Natural killer cell (primary cell): ENCODE data around the gene RREB1. TPM values are rescaled to one million over a fixed set of nuclear protein-coding genes. Genes with fewer than 3 reads are reported as not detected.
A peak's percentile ranks its signal among the peaks of the same experiment; 100 is the strongest.

Experiments
- ATAC-seq, 3 donors: fragments of 150-1000 bp in 2 of 3; fragments of 200-7000 bp in 1 of 3; cut with Tn5 transposase; 1 replicate in 1 of 3; 2 replicates in 2 of 3; pipeline ENCODE4 v1.10.0; 2021; ENCODE audit warnings: mild to moderate bottlenecking in 2 of 3, moderate library complexity in 2 of 3
- DNase-seq, 2 donors: peaks; one replicate each; pipeline versions ENCODE4 v3.0.0 to v3.0.0-alpha.2; 2013 to 2021; ENCODE audit warnings: mixed read lengths in 1 of 2
- H3K27ac ChIP-seq: one replicate; pipeline ENCODE4 v1.5.1; 2013; ENCODE audit warnings: mild to moderate bottlenecking, low read length
- H3K27me3 ChIP-seq: one replicate; pipeline ENCODE4 v1.6.1; 2013; ENCODE audit warnings: low read length; ENCODE audit not compliant: control insufficient read depth, insufficient read depth
- H3K36me3 ChIP-seq: one replicate; pipeline ENCODE4 v1.6.1; 2013; ENCODE audit warnings: low read length; ENCODE audit not compliant: control insufficient read depth, insufficient read depth
- H3K4me1 ChIP-seq: one replicate; pipeline ENCODE4 v1.6.1; 2013; ENCODE audit warnings: low read length; ENCODE audit not compliant: control insufficient read depth, insufficient read depth
- H3K4me3 ChIP-seq: one replicate; pipeline ENCODE4 v1.5.1; 2013; ENCODE audit warnings: low read length
- H3K9me3 ChIP-seq: one replicate; pipeline ENCODE4 v1.6.1; 2013; ENCODE audit warnings: low read length; ENCODE audit not compliant: control insufficient read depth, insufficient read depth
- H3K27ac Mint-ChIP-seq, 2 donors: one replicate each; pipeline ENCODE4 v1.8.0; 2022; ENCODE audit warnings: mild to moderate bottlenecking in 2 of 2, mixed read lengths in 2 of 2, moderate library complexity in 1 of 2
- H3K27me3 Mint-ChIP-seq, 2 donors: one replicate each; pipeline ENCODE4 v1.8.0; 2022; ENCODE audit warnings: low read depth in 2 of 2, mixed read lengths in 2 of 2
- H3K36me3 Mint-ChIP-seq: one replicate; pipeline ENCODE4 v1.8.0; 2022; ENCODE audit warnings: mixed read lengths
- H3K4me1 Mint-ChIP-seq, 2 donors: one replicate each; pipeline ENCODE4 v1.8.0; 2022; ENCODE audit warnings: mixed read lengths in 2 of 2
- H3K4me3 Mint-ChIP-seq: one replicate; pipeline ENCODE4 v1.8.0; 2022; ENCODE audit warnings: mild to moderate bottlenecking, moderate library complexity, mixed read lengths
- H3K9me3 Mint-ChIP-seq, 2 donors: one replicate each; pipeline ENCODE4 v1.8.0; 2022; ENCODE audit warnings: mixed read lengths in 2 of 2
- WGBS: methylation state at CpG from one replicate; pipeline ENCODE4 v1.1.7; 2013; ENCODE audit warnings: missing lambda C conversion rate; ENCODE audit not compliant: insufficient coverage; 5-methylcytosine and 5-hydroxymethylcytosine counted together
- intact Hi-C: fragments of 100-400 bp; cut with micrococcal nuclease; formaldehyde crosslinking; loops from one replicate; pipeline ENCODE4 v1.14.2; 2022
- total RNA-seq, 4 donors: library from RNA; stranded (reverse); fragments of 120-200 nt in 1 of 4; gene quantifications; one replicate each; pipeline versions ENCODE4 v1.2.3 to v1.2.4, GENCODE V29; 2013 to 2022
- TF ChIP-seq, protein P1 (sequence below): fragments of 200-600 bp; IDR thresholded peaks from one replicate; pipeline ENCODE4 v1.8.0; 2022; ENCODE audit warnings: antibody characterized with exemption

RREB1 gene
- total RNA-seq, 3 donors from 2014 or later (not counting 1 experiment from before 2014, with no cell fraction given): 42.2 to 51.8 (median 44.0) TPM

DNA sequence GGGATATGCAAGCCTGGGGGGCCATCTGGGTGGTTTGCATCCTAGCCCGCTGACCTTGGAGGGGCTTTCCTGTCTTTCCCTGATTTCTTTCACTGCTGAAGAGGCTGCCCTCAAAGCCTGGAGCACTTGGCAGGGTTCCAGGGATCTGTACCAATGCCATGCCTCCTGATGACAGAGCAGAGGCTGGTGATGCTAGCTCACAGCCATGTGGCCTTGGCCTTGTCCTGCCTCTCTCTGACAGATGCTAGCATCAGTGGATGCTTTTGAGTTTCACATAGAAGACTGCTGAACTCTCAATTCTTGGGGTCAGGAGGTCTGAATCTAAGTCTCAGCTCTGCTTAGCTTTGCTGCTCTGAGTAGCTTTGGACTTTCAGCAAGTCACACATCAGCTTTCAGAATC lies 21.9 kb upstream of the RREB1 start:
- no peaks in the 10 kb centered on the region for H3K36me3 Mint-ChIP-seq
- no peak overlapping the region for H3K27ac Mint-ChIP-seq
- TF ChIP-seq, protein P1, sequence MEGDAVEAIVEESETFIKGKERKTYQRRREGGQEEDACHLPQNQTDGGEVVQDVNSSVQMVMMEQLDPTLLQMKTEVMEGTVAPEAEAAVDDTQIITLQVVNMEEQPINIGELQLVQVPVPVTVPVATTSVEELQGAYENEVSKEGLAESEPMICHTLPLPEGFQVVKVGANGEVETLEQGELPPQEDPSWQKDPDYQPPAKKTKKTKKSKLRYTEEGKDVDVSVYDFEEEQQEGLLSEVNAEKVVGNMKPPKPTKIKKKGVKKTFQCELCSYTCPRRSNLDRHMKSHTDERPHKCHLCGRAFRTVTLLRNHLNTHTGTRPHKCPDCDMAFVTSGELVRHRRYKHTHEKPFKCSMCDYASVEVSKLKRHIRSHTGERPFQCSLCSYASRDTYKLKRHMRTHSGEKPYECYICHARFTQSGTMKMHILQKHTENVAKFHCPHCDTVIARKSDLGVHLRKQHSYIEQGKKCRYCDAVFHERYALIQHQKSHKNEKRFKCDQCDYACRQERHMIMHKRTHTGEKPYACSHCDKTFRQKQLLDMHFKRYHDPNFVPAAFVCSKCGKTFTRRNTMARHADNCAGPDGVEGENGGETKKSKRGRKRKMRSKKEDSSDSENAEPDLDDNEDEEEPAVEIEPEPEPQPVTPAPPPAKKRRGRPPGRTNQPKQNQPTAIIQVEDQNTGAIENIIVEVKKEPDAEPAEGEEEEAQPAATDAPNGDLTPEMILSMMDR: no peak
- Histone ChIP-seq H3K9me3 (no peaks in the 10 kb centered on the region), H3K36me3 (no peaks in the 10 kb centered on the region), H3K4me3 (no peak overlapping the region), H3K27me3 (no peaks in the 10 kb centered on the region), H3K4me1 (peaks cover 21% of the 10 kb centered on the region), H3K27ac (peak overlapping the region; percentile 46)
- no peaks in the 10 kb centered on the region for H3K9me3 Mint-ChIP-seq
- DNase-seq: peak in 1 of 2 donors; percentile 49
- intact Hi-C loops: loop anchor here (2.0 kb wide), 2 partner anchors 21 to 157 kb away; partner anchors contain the start of gene RREB1
- H3K27me3 Mint-ChIP-seq: no peaks in the 10 kb centered on the region
- peaks cover 23 to 26% of the 10 kb centered on the region in 2 donors for H3K4me1 Mint-ChIP-seq
- peak in 2 of 3 donors; percentile 30 to 35 for ATAC-seq
- no peak overlapping the region for H3K4me3 Mint-ChIP-seq
- 96% methylated on average over 1 of the region's 1 CpG for WGBS

- peak overlapping the region; percentile 38 for H3K4me3 ChIP-seq
Measured at GRCh38 chr6:7086488-7086887, 21.3 kb upstream of the RREB1 start.

DNA sequence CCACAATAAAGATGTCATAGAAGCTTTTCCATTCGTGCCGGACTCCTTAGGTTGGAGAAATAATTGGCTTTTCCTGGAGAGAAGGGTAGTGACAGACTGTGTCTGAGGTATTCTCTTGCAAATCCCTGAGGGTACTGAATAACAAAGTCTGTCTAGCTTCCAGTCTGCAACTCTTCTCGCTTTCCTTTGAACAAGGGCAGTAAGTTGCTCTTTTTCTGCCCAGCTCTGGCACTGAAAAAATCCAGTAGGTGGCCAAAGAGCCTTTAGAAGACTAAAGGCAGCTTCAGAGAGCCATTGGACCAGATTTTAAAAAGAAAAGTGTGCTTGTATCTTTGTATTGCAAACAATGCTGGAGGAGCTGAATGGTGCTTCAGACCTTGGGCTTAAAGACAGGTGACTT lies 20.7 kb upstream of the RREB1 start:
- ATAC-seq (peak in 2 of 3 donors; percentile 34 to 39), DNase-seq (peak in 1 of 2 donors; percentile 31)
- H3K9me3 Mint-ChIP-seq: no peaks in the 10 kb centered on the region
- H3K4me1 Mint-ChIP-seq: peaks cover 23 to 26% of the 10 kb centered on the region in 2 donors
- intact Hi-C loops: loop anchor here (2.0 kb wide), 2 partner anchors 20 to 156 kb away; partner anchors contain the start of gene RREB1
- H3K4me1 ChIP-seq: peaks cover 21% of the 10 kb centered on the region
- H3K27ac Mint-ChIP-seq: peak overlapping the region; percentile 79 to 87
- H3K4me3 ChIP-seq: peak overlapping the region; percentile 38
- 52% methylated on average over 3 of the region's 3 CpGs for WGBS
- no peak overlapping the region for H3K27ac ChIP-seq
- no peaks in the 10 kb centered on the region for H3K27me3 ChIP-seq
- no peaks in the 10 kb centered on the region for H3K36me3 ChIP-seq
- no peaks in the 10 kb centered on the region for H3K27me3 Mint-ChIP-seq
- TF ChIP-seq, protein P1: no peak
- no peaks in the 10 kb centered on the region for H3K36me3 Mint-ChIP-seq
- H3K9me3 ChIP-seq: no peaks in the 10 kb centered on the region
- peak overlapping the region; percentile 94 for H3K4me3 Mint-ChIP-seq

More at GRCh38 chr6:7086488-7086887, 21.3 kb upstream of the RREB1 start:
- Mint-ChIP-seq H3K27ac (peak overlapping the region; percentile 79 to 87), H3K36me3 (no peaks in the 10 kb centered on the region), H3K4me3 (peak overlapping the region; percentile 94), H3K4me1 (peaks cover 23 to 26% of the 10 kb centered on the region in 2 donors), H3K9me3 (no peaks in the 10 kb centered on the region), H3K27me3 (no peaks in the 10 kb centered on the region)
- Histone ChIP-seq H3K4me1 (peaks cover 21% of the 10 kb centered on the region), H3K27ac (peak overlapping the region; percentile 34), H3K36me3 (no peaks in the 10 kb centered on the region), H3K27me3 (no peaks in the 10 kb centered on the region), H3K9me3 (no peaks in the 10 kb centered on the region)
- intact Hi-C loops: loop anchor here (2.0 kb wide), 2 partner anchors 20 to 156 kb away; partner anchors contain the start of gene RREB1
- TF ChIP-seq, protein P1: no peak
- DNase-seq: peak in 1 of 2 donors; percentile 72
- ATAC-seq: peak; percentile 53 to 69 (median 55)
- 4% methylated on average over 9 of the region's 9 CpGs for WGBS
